ENCODE measurements around the gene PRRC2A. TPM values are rescaled to one million over a fixed set of nuclear protein-coding genes. Genes with fewer than 3 reads are reported as not detected.
A peak's percentile ranks its signal among the peaks of the same experiment; 100 is the strongest.

Gene PRRC2A
- total RNA-seq, 1 experiment from 2014 or later = 383 TPM

DNA sequence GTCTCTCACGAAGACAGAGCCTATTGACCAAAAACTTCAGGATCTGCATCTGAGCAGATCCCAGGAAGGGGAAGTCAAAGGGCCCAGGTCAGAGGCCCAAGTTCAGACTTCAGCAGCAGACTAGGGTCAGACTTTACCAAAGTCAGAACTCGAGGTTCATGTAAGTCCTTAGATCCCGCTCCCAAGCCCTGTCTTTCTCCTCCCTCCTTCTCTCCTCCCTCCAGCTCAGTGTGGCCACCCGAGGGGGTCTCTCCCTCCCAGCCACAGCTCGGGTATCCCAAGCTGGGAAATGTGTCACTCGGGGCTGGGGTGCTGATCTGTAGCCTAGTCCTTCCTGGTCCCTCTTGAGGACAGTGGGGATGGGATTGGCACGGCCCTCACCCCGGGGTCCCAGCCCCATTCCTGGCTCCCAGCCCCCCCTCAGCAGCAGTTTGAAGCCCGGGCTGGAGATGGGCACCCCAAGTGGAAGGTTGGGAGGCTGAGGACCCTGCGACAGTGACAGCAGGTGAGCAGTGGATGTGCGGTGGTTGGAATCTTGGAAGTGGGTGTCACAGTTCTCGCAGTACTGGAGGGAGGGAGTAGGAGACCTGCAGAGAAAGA, 41.7 kb downstream of the PRRC2A start:
- H3K14ac ChIP-seq (ENCODE audit: insufficient read depth, low read length) = no peak overlapping the region
- peak overlapping the region in 1 of 2 experiments; percentile 92; a peak in 2 of 5 replicates for H3K4me3 Mint-ChIP-seq
- H4K20me1 ChIP-seq (ENCODE audit: control insufficient read depth, insufficient read depth, insufficient read length) = no peaks in the 10 kb centered on the region
- H3K18ac ChIP-seq (ENCODE audit: insufficient read length, low read depth, low read length) = no peak overlapping the region
- no peak overlapping the region for H4K8ac ChIP-seq (replicated peaks; ENCODE audit: insufficient read length, low read depth, low read length)
- H3K27ac Mint-ChIP-seq = peak overlapping the region in 2 of 3 experiments; percentile 49 to 82; a peak in 2 of 7 replicates
- no peak overlapping the region for H3K23ac ChIP-seq (ENCODE audit: insufficient read length, low read depth, low read length)
- no peak overlapping the region for H4K91ac ChIP-seq (ENCODE audit: insufficient read length, low read depth, low read length)
- H3K9ac ChIP-seq (ENCODE audit: extremely low read depth, insufficient read length, low read length) = no peak overlapping the region
- H2BK15ac ChIP-seq (ENCODE audit: low read depth, low read length) = no peak overlapping the region
- no peak overlapping the region for H3K4me2 ChIP-seq (ENCODE audit: insufficient read depth, insufficient read length, low read length)
- H3K9me3 ChIP-seq (ENCODE audit: control insufficient read depth, low read depth, low read length) = no peaks in the 10 kb centered on the region
- no peak for TF ChIP-seq CTCF (conservative IDR thresholded peaks at IDR 0.05)
- no peaks in the 10 kb centered on the region for H3K27me3 ChIP-seq (ENCODE audit: insufficient read depth, low read length)
- no peak overlapping the region for H2AFZ ChIP-seq (ENCODE audit: low read length)
- peaks cover 26% of the 10 kb centered on the region for H3K23me2 ChIP-seq (ENCODE audit: insufficient read length, low read depth, low read length, poor library complexity, severe bottlenecking)
- peaks cover 10% of the 10 kb centered on the region; the same call in 1 of the 2 replicates for H3K79me2 ChIP-seq (ENCODE audit: insufficient read depth, low read length)
- no CpG with 5 or more reads among the region's 12 CpGs for WGBS (ENCODE audit: extremely low coverage, insufficient read length, low lambda C conversion rate)
- no peak overlapping the region for H3T11ph ChIP-seq (ENCODE audit: low read length)
- no peaks in the 10 kb centered on the region for H3K9me3 Mint-ChIP-seq
- H3K4me1 Mint-ChIP-seq = peaks cover 42 to 52% of the 10 kb centered on the region in 2 experiments
- peaks cover 33 to 56% (median 47%) of the 10 kb centered on the region in 3 experiments for H3K36me3 Mint-ChIP-seq (ENCODE audit: insufficient read depth in 1 of 3, low read depth in 3 of 3)
- no peaks in the 10 kb centered on the region; the same call in 1 of the 2 replicates for H3K27me3 Mint-ChIP-seq (ENCODE audit: low read depth)
- H3K56ac ChIP-seq (ENCODE audit: insufficient read length, low read depth, low read length) = no peak overlapping the region
- no peak overlapping the region for H2AK5ac ChIP-seq (ENCODE audit: insufficient read length, low read length)
- H2BK120ac ChIP-seq (ENCODE audit: low read depth, low read length, poor library complexity, severe bottlenecking) = no peak overlapping the region
- no peaks in the 10 kb centered on the region for H3K4me1 ChIP-seq (ENCODE audit: insufficient read depth, low read length)
- H2BK5ac ChIP-seq (ENCODE audit: insufficient read length, low read length) = no peak overlapping the region
- H4K5ac ChIP-seq (ENCODE audit: insufficient read length, low read depth, low read length) = no peak overlapping the region
- H2BK20ac ChIP-seq (ENCODE audit: low read depth, low read length, poor library complexity, severe bottlenecking) = no peak overlapping the region
- no peak overlapping the region for H3K4ac ChIP-seq (ENCODE audit: low read depth, low read length)
- no peak for DNase-seq
- H3K27ac ChIP-seq (ENCODE audit: insufficient read length, low read depth, low read length) = no peak overlapping the region
- H2BK12ac ChIP-seq (ENCODE audit: insufficient read length, low read depth, low read length) = no peak overlapping the region
- peaks cover 20% of the 10 kb centered on the region for H3K79me1 ChIP-seq (ENCODE audit: insufficient read depth, low read depth, low read length, poor library complexity, severe bottlenecking)

All from H9 (cell line).